ENCODE data around the gene ATP6V0D1. TPM values are rescaled to one million over a fixed set of nuclear protein-coding genes. Genes with fewer than 3 reads are reported as not detected.

Gene ATP6V0D1
- 50.0 TPM for total RNA-seq
- polyA plus RNA-seq, result 92.5 TPM

DNA sequence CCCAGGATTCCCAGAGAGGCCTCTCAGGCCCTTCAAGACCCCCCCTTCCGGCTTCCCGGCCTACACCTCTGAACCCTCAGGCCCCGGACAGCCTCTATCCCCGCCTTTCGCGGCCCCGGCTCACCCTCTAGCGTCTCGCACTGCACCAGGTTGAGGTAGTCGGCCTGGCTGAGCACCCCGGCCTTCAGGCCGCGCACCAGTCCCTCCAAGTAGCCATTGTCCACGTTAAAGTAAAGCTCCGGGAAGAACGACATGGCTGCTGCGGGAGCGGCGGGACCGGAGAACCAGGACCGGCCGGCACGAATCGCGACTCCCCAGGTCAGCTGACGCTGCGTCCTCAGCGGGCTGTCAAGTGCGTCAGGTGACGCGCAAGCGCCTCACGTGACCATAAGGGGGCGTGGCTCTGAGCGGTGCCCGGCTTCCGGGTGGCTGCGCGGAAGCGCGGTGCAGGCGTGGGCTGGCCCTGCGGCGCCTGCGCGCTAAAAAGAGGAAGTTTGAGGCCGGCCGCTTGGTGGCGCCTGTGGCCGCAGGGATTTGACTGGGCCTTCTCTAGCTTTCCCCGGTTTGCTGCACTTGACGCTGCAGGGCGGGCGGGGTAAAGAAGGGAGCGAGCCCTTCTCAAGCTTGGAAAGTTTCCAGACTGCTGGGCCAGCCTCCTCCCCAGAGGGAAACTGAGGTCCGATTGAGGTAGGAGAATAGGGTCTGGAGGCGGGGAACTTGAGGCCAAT, at the start of gene ATP6V0D1:
TSS of gene ATP6V0D1 (minus strand) at position 325 of the 728 bp plus-strand sequence. CDS start at position 254, 71 bp downstream.
- under 1% methylated on average over 57 of the region's 57 CpGs for WGBS
- peaks cover 2% of the 10 kb centered on the region for H3K4me1 ChIP-seq (ENCODE audit: insufficient read depth)
- H3K36me3 ChIP-seq (ENCODE audit: insufficient read depth), result no peaks in the 10 kb centered on the region
- peak; percentile 88 for DNase-seq (ENCODE audit: extremely low spot score)
- peak within 1 kb of the TSS; percentile 86 for H3K4me3 ChIP-seq (ENCODE audit: low read depth, low read length)
- H3K27ac ChIP-seq (ENCODE audit: low read depth), result peak within 1 kb of the TSS; percentile 64

DNA sequence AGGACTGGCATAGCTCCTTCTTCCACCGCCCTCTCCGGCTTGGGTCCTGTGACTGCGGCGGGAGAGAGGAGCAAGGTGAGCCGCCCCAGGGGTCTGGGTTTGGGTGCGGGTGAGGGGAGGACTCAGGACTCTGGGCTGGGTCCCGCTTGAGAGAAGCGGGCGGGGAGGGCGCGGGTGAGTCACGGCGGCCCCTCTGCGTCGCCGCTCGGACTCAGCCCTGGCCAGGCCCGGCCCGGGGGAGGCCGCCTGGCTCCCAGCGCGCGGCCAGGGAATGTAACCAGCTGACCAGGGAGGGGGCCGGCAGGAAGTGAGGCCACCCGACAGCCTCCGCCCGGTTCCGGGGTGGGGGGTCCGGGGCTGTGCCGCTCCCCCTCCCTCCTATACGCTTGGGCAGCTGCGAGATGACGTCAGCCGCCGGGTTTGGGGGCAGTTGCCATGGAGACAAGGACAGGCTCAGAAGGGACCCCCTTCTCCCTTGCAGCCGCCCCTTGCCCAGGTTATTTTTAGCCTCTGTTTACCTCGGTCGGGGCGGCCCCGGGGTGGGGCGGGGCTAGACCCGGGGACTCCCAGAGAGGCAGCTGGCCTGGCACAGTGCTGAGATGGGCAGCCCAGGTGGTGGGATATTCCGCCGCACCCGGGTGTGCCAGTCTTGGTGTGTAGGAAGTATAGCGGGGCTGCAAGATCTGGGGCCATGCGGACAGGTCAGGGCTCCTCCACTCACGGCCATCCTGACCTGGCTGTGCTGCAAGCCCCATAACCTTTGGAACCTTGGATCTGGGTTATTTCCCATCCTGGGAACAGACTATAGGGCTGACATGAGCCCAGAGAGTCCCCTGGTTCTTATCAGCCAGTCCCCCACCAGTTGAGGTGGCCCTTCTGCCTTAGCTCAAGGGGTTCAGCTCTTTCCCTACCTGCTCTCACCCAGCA, 49.3 kb upstream of the ATP6V0D1 start:
- Histone ChIP-seq H3K36me3 (ENCODE audit: insufficient read depth) (no peaks in the 10 kb centered on the region), H3K27ac (ENCODE audit: low read depth) (peak overlapping the region; percentile 53), H3K4me1 (ENCODE audit: insufficient read depth) (no peaks in the 10 kb centered on the region), H3K4me3 (ENCODE audit: low read depth, low read length) (peak overlapping the region; percentile 85)
- DNase-seq (ENCODE audit: extremely low spot score), result no peak
- 3% methylated on average over 48 of the region's 48 CpGs for WGBS

DNA sequence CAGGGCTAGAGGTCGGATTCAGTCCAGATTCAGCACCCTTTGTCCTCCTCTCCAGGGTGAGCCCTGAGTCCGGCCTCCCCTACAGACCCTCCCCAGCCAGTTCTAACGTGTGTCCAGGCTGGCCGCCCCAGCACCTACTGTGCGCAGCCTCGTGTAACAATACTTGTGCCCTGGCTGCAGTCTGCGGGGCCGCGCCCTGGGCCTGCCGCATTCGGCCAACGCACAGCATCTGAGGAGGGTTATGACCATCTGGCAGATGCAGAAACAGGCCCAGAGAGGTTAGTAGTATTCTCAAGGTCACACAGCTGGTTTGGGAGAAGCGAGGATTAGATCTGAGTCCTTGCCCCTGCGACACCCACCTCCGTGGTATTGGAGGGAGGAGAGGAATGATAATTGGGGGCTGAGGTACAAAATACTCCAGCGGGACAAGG, 48.6 kb upstream of the ATP6V0D1 start:
- WGBS, result 6% methylated on average over 16 of the region's 16 CpGs
- Histone ChIP-seq H3K27ac (ENCODE audit: low read depth) (peak overlapping the region; percentile 23), H3K4me1 (ENCODE audit: insufficient read depth) (no peaks in the 10 kb centered on the region), H3K4me3 (ENCODE audit: low read depth, low read length) (peak overlapping the region; percentile 85), H3K36me3 (ENCODE audit: insufficient read depth) (no peaks in the 10 kb centered on the region)
- no peak for DNase-seq (ENCODE audit: extremely low spot score)

DNA sequence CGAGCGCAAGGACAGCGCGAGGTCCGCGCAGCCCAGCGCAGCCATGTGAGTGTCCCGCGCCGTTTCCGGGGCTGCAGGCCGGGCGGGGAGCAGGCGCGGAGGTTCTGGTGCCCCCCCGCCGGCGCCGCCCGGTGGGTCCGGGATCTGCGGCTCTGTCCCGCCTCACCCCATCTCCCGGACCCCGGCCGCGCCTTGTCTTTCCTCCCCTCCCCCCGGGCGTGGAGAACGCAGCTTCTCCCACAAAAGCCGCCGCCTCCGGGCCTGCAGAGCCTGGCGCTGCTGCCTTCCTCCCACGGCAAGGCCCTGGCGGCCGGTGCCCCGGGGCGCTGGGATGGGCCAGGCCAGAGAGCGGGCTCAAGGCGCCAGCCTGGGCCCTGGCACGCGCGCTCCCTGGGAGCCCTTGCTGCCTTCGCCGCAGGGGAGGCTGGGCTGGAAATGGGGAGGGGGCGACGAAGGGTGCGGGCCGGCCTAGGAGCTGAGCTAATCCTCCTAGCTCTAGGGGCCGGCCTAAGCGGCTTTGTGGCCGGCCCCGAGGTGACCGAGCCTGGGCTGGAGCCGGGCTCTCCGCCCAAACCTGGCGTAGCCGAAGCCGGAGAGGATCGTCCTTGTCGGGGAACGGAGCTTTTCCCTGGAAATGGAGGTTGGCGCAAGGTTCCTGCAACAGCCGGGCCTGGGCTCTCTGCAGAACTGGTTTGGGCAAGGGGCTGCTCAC, 48.1 kb upstream of the ATP6V0D1 start:
- no peaks in the 10 kb centered on the region for H3K4me1 ChIP-seq (ENCODE audit: insufficient read depth)
- WGBS, result under 1% methylated on average over 65 of the region's 65 CpGs
- H3K4me3 ChIP-seq (ENCODE audit: low read depth, low read length), result peak overlapping the region; percentile 85
- no peaks in the 10 kb centered on the region for H3K36me3 ChIP-seq (ENCODE audit: insufficient read depth)
- H3K27ac ChIP-seq (ENCODE audit: low read depth), result peak overlapping the region; percentile 68
- DNase-seq (ENCODE audit: extremely low spot score), result no peak

DNA sequence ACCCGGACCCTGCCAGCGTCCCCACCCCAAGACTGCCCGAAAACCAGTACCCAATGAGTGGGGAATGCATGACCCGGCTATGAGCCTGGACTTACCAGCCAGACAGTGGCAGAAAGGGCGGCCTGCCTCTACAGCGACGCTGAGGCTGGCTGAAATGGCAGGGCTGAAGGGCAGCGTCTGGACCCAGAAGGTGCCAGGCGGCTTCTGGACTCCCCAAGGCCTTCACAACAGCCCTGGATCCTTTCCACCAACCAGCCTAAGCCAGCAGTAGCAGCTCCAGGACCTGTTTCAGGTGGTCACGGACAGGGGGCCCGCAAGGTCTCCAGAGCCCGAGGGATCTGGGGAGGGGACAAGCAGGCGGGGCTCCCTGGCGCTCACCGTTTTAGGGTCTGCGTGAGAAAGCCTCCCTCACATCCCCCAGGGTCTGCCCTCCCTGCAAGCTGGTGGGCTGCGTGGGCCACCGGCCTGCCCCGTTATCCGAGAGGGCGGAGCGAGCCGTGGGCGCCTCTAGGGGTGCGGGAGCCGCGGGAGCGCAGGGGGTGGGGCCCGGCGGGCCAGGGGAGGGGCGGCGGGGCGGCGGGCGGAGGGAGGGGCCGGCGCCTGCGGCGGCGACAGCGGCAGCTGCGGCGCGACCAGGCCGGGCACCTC, 47.4 kb upstream of the ATP6V0D1 start, which contains the start of gene RIPOR1:
TSS of gene RIPOR1 (plus strand) at position 608 of the 648 bp plus-strand sequence. CDS start 9,618 bp downstream, outside the sequence.
- whole genome bisulfite sequencing, result 14% methylated on average over 45 of the region's 45 CpGs
- DNase-seq (ENCODE audit: extremely low spot score), result no peak
- Histone ChIP-seq H3K36me3 (ENCODE audit: insufficient read depth) (no peaks in the 10 kb centered on the region), H3K27ac (ENCODE audit: low read depth) (peak within 1 kb of the TSS; percentile 68), H3K4me3 (ENCODE audit: low read depth, low read length) (peak within 1 kb of the TSS; percentile 85), H3K4me1 (ENCODE audit: insufficient read depth) (no peaks in the 10 kb centered on the region)

DNA sequence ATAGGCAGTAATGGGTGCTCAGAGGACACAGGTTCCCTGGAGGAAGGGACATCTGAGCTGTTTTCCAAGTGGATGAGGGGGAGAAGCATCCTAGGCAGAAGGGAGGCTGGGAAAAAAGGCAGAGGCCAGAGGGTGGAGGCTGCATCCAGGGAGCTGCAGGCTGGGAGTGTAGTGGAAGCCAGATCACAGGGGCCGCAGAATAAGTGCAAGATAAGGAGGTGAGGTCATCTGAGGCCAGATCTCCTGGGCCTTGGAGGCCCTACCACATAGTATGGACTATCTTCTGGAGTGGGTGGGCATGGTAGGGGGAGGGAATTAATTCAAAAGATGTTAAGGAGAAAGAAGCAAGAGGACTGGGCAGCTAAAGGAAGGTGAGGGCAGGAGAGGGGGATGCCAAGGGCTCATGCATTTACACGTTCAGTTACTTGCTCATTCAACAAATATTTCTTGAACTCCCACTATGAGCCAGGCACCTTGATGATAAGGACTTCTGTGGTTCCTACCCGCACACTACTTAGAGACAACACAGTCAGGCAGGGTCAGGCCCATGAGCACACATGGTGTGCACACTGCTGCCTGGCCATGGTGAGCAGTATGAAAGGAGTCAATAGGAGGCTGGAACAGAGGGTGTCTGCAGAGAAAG, 45.3 kb upstream of the ATP6V0D1 start:
- WGBS, result 84% methylated on average over 3 of the region's 3 CpGs
- H3K4me3 ChIP-seq (ENCODE audit: low read depth, low read length), result no peak overlapping the region
- no peaks in the 10 kb centered on the region for H3K4me1 ChIP-seq (ENCODE audit: insufficient read depth)
- H3K36me3 ChIP-seq (ENCODE audit: insufficient read depth), result no peaks in the 10 kb centered on the region
- no peak overlapping the region for H3K27ac ChIP-seq (ENCODE audit: low read depth)
- DNase-seq (ENCODE audit: extremely low spot score), result no peak

DNA sequence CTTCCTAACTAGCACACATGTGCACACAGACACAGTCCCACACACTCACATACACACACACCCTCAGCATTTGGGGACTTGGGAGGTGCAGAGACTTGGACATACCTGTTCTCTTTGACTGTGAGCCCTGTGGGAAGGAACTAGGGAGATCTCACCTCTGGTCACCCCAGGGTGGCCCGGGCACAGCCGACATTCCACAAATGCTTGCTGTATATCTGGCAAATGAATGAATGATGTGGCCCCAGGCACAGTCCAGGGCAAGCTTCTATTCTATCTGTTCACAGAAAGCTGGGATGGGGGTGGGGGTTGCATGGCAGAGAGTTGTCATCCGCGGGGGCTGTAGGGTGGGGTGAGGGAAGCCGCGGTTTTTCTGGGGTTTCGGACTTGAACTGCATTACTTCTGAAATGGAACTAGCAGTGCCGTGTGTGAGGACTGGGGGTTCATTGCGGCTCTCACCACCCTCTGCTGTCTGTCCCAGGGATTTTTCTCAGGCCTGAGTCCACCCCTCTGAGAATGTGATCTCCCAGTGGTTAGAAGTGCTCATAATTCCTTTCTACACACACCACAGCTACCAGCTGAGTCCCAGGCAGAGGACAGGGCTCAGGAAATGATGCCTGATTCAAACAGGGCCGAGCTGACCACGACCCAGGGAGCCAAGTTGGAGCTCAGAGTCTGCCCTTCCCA, 44.4 kb upstream of the ATP6V0D1 start:
- Histone ChIP-seq H3K4me3 (ENCODE audit: low read depth, low read length) (no peak overlapping the region), H3K4me1 (ENCODE audit: insufficient read depth) (no peaks in the 10 kb centered on the region), H3K36me3 (ENCODE audit: insufficient read depth) (no peaks in the 10 kb centered on the region), H3K27ac (ENCODE audit: low read depth) (no peak overlapping the region)
- 57% methylated on average over 11 of the region's 11 CpGs for WGBS
- DNase-seq (ENCODE audit: extremely low spot score), result no peak

DNA sequence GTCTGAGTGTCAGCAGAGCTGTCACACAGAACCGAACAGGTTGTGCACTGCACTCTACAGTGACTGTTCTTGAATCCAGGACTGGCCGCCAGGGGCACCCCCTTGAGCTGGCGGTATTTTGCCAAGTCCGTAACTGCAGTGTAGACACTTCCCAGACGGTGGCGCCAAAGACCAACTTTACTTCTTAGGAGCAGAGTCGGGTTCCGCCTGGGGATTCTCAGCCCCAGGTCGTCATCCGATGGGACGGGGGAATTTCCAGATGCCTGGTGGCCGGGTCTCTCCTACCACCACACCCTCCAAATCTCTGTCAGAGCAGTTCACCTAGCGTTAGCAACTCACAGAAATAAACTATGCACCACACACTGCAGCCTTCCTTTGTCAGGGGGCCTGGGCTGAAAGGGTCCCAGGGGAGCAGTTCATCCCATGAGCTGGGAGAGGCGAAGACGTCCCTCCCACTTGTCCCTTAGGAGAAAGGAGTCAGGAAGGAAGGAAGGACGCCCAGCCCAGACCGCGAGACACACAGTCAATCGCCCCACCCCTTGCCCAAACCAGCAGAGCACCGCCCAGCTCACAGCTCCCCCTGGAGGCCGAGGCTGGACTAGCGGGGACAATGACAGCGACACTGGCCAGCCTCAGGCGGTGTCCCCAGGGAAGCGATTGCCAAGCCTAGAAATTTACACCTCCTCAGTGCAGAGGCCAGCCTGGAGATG, 40.3 kb upstream of the ATP6V0D1 start:
- Histone ChIP-seq H3K27ac (ENCODE audit: low read depth) (peak overlapping the region; percentile 92), H3K36me3 (ENCODE audit: insufficient read depth) (no peaks in the 10 kb centered on the region), H3K4me1 (ENCODE audit: insufficient read depth) (no peaks in the 10 kb centered on the region), H3K4me3 (ENCODE audit: low read depth, low read length) (peak overlapping the region; percentile 17)
- peak; percentile 93 for DNase-seq (ENCODE audit: extremely low spot score)
- WGBS, result under 1% methylated on average over 25 of the region's 25 CpGs

DNA sequence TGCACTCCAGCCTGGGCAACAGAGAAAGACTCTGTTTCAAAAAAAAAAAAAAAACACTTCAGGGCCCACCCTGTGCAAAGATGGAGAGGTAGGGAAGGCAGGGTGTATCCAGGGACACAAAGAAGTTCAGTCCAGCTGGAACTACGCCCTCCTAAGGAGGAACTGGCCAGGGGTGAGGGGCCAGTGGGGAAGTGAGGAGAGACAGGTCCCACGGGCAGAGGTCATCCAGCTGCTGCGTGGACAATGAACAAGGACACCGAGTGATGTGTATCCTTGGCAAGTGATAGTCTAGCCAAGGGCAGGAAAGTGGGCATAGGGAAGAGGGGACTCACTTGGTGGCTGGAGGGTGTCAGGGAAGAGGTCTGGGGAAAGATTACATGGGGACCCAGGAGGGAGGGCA, 38.3 kb upstream of the ATP6V0D1 start:
- H3K27ac ChIP-seq (ENCODE audit: low read depth), result no peak overlapping the region
- no peaks in the 10 kb centered on the region for H3K36me3 ChIP-seq (ENCODE audit: insufficient read depth)
- DNase-seq (ENCODE audit: extremely low spot score), result no peak
- H3K4me3 ChIP-seq (ENCODE audit: low read depth, low read length), result no peak overlapping the region
- WGBS, result 73% methylated on average over 4 of the region's 4 CpGs
- H3K4me1 ChIP-seq (ENCODE audit: insufficient read depth), result no peaks in the 10 kb centered on the region

DNA sequence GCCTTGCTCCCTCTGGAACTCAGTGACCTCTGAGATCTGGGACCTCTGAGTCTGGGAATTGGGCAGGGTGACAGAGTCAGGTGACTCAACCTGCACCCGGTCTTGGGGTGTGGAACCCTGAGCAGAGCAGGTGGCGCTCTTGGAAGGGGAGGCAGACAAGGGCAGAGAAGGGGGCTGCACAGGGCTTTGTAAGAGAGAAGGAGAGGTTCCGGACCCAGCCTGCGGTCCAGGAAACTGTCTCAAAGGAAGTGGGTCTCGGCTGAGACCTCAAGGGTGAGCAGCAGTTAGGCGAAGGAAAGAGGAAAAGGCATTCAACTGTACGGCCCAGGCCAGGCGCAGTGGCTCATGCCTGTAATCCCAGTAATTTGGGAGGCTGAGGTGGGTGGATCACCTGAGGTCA, 37.7 kb upstream of the ATP6V0D1 start:
- no peak overlapping the region for H3K27ac ChIP-seq (ENCODE audit: low read depth)
- no peak for DNase-seq (ENCODE audit: extremely low spot score)
- H3K36me3 ChIP-seq (ENCODE audit: insufficient read depth), result no peaks in the 10 kb centered on the region
- H3K4me1 ChIP-seq (ENCODE audit: insufficient read depth), result no peaks in the 10 kb centered on the region
- 81% methylated on average over 8 of the region's 8 CpGs for WGBS
- no peak overlapping the region for H3K4me3 ChIP-seq (ENCODE audit: low read depth, low read length)

DNA sequence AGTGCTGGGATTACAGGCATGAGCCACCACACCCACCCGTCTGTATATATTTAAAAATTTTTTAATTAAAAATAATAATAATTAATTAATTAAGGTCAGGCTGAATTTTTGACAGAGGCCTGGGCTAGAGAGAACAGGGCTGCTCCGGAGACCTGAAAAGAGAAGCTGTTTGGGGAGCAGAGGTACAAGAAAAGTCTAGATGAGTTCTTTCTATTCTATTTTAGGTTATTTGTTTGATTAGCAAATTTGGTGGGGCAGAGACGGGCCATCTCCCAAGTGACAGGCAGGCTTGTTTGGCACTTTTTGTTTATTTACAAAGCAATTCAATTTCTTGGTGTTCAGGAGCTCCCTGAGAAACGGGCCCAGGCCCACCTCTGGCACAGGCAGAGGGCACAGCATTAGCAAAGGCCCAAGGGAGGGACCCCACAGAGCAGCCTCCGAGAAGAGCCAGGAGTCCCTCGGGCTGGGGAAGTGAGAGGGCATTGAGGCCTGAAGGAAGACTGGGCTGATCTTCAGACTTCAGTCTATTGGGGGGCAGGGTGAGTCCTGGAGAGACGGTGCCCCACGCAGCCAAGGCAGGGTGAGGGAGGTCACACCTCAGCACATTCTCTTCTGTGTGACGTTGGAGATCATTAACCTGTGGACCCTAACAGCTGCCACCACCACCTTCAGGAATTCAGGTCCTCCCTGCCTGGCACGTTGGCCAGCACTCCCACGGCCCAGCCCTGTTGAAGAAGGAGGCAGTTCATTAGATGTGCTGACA, 36.9 kb upstream of the ATP6V0D1 start:
- DNase-seq (ENCODE audit: extremely low spot score), result no peak
- 68% methylated on average over 11 of the region's 11 CpGs for WGBS
- H3K36me3 ChIP-seq (ENCODE audit: insufficient read depth), result no peaks in the 10 kb centered on the region
- no peaks in the 10 kb centered on the region for H3K4me1 ChIP-seq (ENCODE audit: insufficient read depth)
- H3K4me3 ChIP-seq (ENCODE audit: low read depth, low read length), result no peak overlapping the region
- H3K27ac ChIP-seq (ENCODE audit: low read depth), result no peak overlapping the region

All from urinary bladder (tissue), 4 donors.